Fibroblast of lung (primary cell): ENCODE results near the gene FRMPD2. TPM values are rescaled to one million over a fixed set of nuclear protein-coding genes. Genes with fewer than 3 reads are reported as not detected.

ENCODE experiments used
- DNase-seq, 2 donors: peaks; one replicate each; pipeline versions ENCODE4 v3.0.0 to v3.0.0-alpha.2; 2010; ENCODE audit warnings: low read depth in 2 of 2
- H2AFZ ChIP-seq: 2 replicates; pipeline ENCODE4 v1.5.1; 2012; ENCODE audit warnings: low read length, control low read depth, inconsistent platforms
- H3K27ac ChIP-seq: 2 replicates; pipeline ENCODE4 v1.5.1; 2011; ENCODE audit warnings: low read length, control low read depth; ENCODE audit not compliant: insufficient read depth
- H3K27me3 ChIP-seq: 2 replicates; pipeline ENCODE4 v1.5.1; 2011; ENCODE audit warnings: mild to moderate bottlenecking, low read length; ENCODE audit not compliant: control insufficient read depth, insufficient read depth
- H3K36me3 ChIP-seq: 2 replicates; pipeline ENCODE4 v1.5.1; 2011; ENCODE audit warnings: low read length; ENCODE audit not compliant: control insufficient read depth, insufficient read depth
- H3K4me1 ChIP-seq: 2 replicates; pipeline ENCODE4 v1.5.1; 2011; ENCODE audit warnings: low read length; ENCODE audit not compliant: control insufficient read depth, insufficient read depth; ENCODE audit errors: extremely low read depth
- H3K4me2 ChIP-seq: 2 replicates; pipeline ENCODE4 v1.5.1; 2011; ENCODE audit warnings: low read length, control low read depth; ENCODE audit not compliant: insufficient read depth; ENCODE audit errors: extremely low read depth
- H3K4me3 ChIP-seq, 4 experiments: fragments of 200-600 bp in 1 of 4; sonication (generic) in 1 of 4; replicated peaks in 1 of 4; 2 replicates each; pipeline ENCODE4 v1.5.1; 2011 to 2016; ENCODE audit warnings: low read length in 4 of 4, low read depth in 3 of 4, mild to moderate bottlenecking in 3 of 4, control low read depth in 2 of 4, inconsistent platforms in 1 of 4, mixed read lengths in 1 of 4; ENCODE audit not compliant: insufficient read depth in 1 of 4; ENCODE audit errors: control extremely low read depth in 1 of 4
- H3K79me2 ChIP-seq: 2 replicates; pipeline ENCODE4 v1.5.1; 2012; ENCODE audit warnings: mild to moderate bottlenecking, low read length, inconsistent platforms; ENCODE audit not compliant: control insufficient read depth, insufficient read depth
- H3K9ac ChIP-seq: 2 replicates; pipeline ENCODE4 v1.5.1; 2011; ENCODE audit warnings: mild to moderate bottlenecking, low read length, control low read depth; ENCODE audit not compliant: insufficient read depth
- H3K9me3 ChIP-seq: 2 replicates; pipeline ENCODE4 v1.5.1; 2012; ENCODE audit warnings: low read depth, low read length; ENCODE audit not compliant: control insufficient read depth, insufficient read depth
- H4K20me1 ChIP-seq: 2 replicates; pipeline ENCODE4 v1.5.1; 2011; ENCODE audit warnings: low read length; ENCODE audit not compliant: control insufficient read depth, insufficient read depth; ENCODE audit errors: extremely low read depth
- CTCF ChIP-seq, 2 donors: IDR thresholded peaks in 1 of 2; conservative IDR thresholded peaks in 1 of 2; 1 replicate in 1 of 2; 2 replicates in 1 of 2; pipeline ENCODE4 v1.5.1; 2011 to 2012; ENCODE audit warnings: low read length in 2 of 2, control low read depth in 1 of 2, inconsistent platforms in 1 of 2, low read depth in 1 of 2, mild to moderate bottlenecking in 1 of 2
- EZH2 ChIP-seq: IDR thresholded peaks from 2 replicates; pipeline ENCODE4 v1.5.1; 2012; ENCODE audit warnings: low read length, control low read depth, mild to moderate bottlenecking; ENCODE audit errors: missing control alignments
- polyA plus RNA-seq, 2 donors: library from polyadenylated mRNA; depleted of rRNA in 1 of 2; stranded (reverse) in 1 of 2; unstranded in 1 of 2; fragments of >200 nt; gene quantifications; 2 replicates each; pipeline ENCODE4 v1.2.1, GENCODE V29; 2011 to 2012; ENCODE audit warnings: missing spikeins in 1 of 2
- total RNA-seq: library from RNA; depleted of rRNA; stranded (reverse); fragments of >200 nt; gene quantifications from 2 replicates; pipeline ENCODE4 v1.2.1, GENCODE V29; 2014

FRMPD2 gene
- total and polyA plus RNA-seq, 2 donors (not counting 1 experiment from before 2014, with no cell fraction given): 0.16 TPM; not detected in 1

- TF ChIP-seq EZH2 (no peak), CTCF (conservative IDR thresholded peaks at IDR 0.05 in 1 of 2, IDR thresholded peaks at IDR 0.05 in 1 of 2; ENCODE audit: low read depth in 1 of 2, low read length in 2 of 2) (no peak)
- no peaks in the 10 kb centered on the region for H3K9me3 ChIP-seq
- no peak overlapping the region for H3K9ac ChIP-seq
- H3K4me3 ChIP-seq: peak overlapping the region; percentile 16 to 86 (median 42)
- H3K27ac ChIP-seq: no peak overlapping the region
- H3K36me3 ChIP-seq: no peaks in the 10 kb centered on the region
- H3K4me2 ChIP-seq: peak overlapping the region; percentile 70
- DNase-seq: no peak
- no peaks in the 10 kb centered on the region for H4K20me1 ChIP-seq
- H3K4me1 ChIP-seq: peaks cover 5% of the 10 kb centered on the region
- H3K27me3 ChIP-seq: peaks cover 14% of the 10 kb centered on the region
- peaks cover 38% of the 10 kb centered on the region for H3K79me2 ChIP-seq
- H2AFZ ChIP-seq: peak overlapping the region; percentile 32
Measured at GRCh38 chr10:48305905-48306264, 31.4 kb upstream of the FRMPD2 start.

- Histone ChIP-seq H3K4me1 (no peaks in the 10 kb centered on the region), H2AFZ (no peak overlapping the region), H3K9me3 (no peaks in the 10 kb centered on the region), H3K4me3 (no peak overlapping the region), H3K4me2 (no peak overlapping the region), H3K27me3 (peaks cover 22% of the 10 kb centered on the region), H4K20me1 (no peaks in the 10 kb centered on the region), H3K27ac (no peak overlapping the region), H3K79me2 (peaks cover 8% of the 10 kb centered on the region), H3K36me3 (no peaks in the 10 kb centered on the region), H3K9ac (no peak overlapping the region)
- no peak for TF ChIP-seq EZH2
- no peak for TF ChIP-seq CTCF (conservative IDR thresholded peaks at IDR 0.05 in 1 of 2, IDR thresholded peaks at IDR 0.05 in 1 of 2; ENCODE audit: low read depth in 1 of 2, low read length in 2 of 2)
- no peak for DNase-seq
Measured at GRCh38 chr10:48302515-48303476, 28.3 kb upstream of the FRMPD2 start.

GRCh38 chr10:48300556-48300955 is 26.1 kb upstream of the FRMPD2 start:
- H3K79me2 ChIP-seq: no peaks in the 10 kb centered on the region
- TF ChIP-seq EZH2 (no peak), CTCF (conservative IDR thresholded peaks at IDR 0.05 in 1 of 2, IDR thresholded peaks at IDR 0.05 in 1 of 2; ENCODE audit: low read depth in 1 of 2, low read length in 2 of 2) (no peak)
- H2AFZ ChIP-seq: no peak overlapping the region
- H3K36me3 ChIP-seq: no peaks in the 10 kb centered on the region
- H4K20me1 ChIP-seq: no peaks in the 10 kb centered on the region
- peaks cover 22% of the 10 kb centered on the region for H3K27me3 ChIP-seq
- H3K27ac ChIP-seq: no peak overlapping the region
- no peak for DNase-seq
- no peaks in the 10 kb centered on the region for H3K4me1 ChIP-seq
- H3K4me3 ChIP-seq: no peak overlapping the region
- H3K9ac ChIP-seq: no peak overlapping the region
- no peaks in the 10 kb centered on the region for H3K9me3 ChIP-seq
- no peak overlapping the region for H3K4me2 ChIP-seq
